ENCODE measurements around the gene OR4Q2. TPM values are rescaled to one million over a fixed set of nuclear protein-coding genes. Genes with fewer than 3 reads are reported as not detected.

Gene OR4Q2
- total RNA-seq, 1 donor from 2014 or later: not detected

GRCh38 chr14:20008156-20008555 lies 6.2 kb downstream of the OR4Q2 start:
- Histone ChIP-seq H3K4me3 (no peak overlapping the region), H3K4me1 (no peaks in the 10 kb centered on the region), H3K27ac (replicated peaks) (no peak overlapping the region), H3K9me3 (replicated peaks) (peaks cover 22% of the 10 kb centered on the region), H3K27me3 (ENCODE audit: low read depth) (no peaks in the 10 kb centered on the region), H3K36me3 (no peaks in the 10 kb centered on the region)
- no peak for DNase-seq
- TF ChIP-seq, protein P1, sequence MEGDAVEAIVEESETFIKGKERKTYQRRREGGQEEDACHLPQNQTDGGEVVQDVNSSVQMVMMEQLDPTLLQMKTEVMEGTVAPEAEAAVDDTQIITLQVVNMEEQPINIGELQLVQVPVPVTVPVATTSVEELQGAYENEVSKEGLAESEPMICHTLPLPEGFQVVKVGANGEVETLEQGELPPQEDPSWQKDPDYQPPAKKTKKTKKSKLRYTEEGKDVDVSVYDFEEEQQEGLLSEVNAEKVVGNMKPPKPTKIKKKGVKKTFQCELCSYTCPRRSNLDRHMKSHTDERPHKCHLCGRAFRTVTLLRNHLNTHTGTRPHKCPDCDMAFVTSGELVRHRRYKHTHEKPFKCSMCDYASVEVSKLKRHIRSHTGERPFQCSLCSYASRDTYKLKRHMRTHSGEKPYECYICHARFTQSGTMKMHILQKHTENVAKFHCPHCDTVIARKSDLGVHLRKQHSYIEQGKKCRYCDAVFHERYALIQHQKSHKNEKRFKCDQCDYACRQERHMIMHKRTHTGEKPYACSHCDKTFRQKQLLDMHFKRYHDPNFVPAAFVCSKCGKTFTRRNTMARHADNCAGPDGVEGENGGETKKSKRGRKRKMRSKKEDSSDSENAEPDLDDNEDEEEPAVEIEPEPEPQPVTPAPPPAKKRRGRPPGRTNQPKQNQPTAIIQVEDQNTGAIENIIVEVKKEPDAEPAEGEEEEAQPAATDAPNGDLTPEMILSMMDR (IDR thresholded peaks at IDR 0.05; ENCODE audit: borderline replicate concordance): no peak
- intact Hi-C loops (cut with micrococcal nuclease): no loop called here

DNA sequence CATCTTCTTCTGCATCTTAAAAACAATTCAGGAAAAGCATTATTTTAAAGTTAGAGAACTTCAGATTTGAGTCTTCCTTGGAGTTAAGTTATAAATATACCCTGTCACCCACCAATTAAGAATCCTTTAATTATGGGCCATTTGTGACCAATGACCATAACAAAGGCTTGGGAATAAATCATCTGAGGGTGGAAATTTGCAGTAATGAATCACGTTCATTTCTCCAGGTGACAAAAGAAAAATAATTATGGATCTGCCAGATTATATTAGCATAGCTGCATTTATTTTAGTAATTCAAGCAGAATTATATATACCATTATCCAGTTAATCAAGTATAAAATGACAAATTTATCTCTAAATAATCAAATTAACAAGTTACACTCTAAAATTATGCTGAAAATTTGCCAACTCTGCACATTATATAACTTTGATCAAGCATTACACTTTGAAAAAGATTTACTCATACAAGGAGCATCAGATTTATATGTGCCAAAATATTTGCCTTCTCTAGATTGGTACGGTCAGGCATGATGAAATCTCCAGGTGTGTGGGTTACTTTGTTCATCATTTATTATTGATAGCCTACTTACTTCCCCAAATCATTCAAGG lies 17.4 kb downstream of the OR4Q2 start, which contains the start of gene OR4K14:
Gene OR4K14, minus strand, starts transcription at position 51 of the 609 bp plus-strand sequence. CDS start 4,114 bp downstream, outside the sequence.
- Histone ChIP-seq H3K36me3 (no peaks in the 10 kb centered on the region), H3K9me3 (replicated peaks) (peaks cover 5% of the 10 kb centered on the region), H3K4me3 (no peak within 1 kb of the TSS), H3K27me3 (ENCODE audit: low read depth) (no peaks in the 10 kb centered on the region), H3K4me1 (no peaks in the 10 kb centered on the region), H3K27ac (replicated peaks) (no peak within 1 kb of the TSS)
- TF ChIP-seq, protein P1 (IDR thresholded peaks at IDR 0.05; ENCODE audit: borderline replicate concordance): no peak
- no peak for DNase-seq
- intact Hi-C loops (cut with micrococcal nuclease): no loop called here

GRCh38 chr14:20031058-20031457 lies 29.1 kb downstream of the OR4Q2 start:
- no peaks in the 10 kb centered on the region for H3K36me3 ChIP-seq
- peaks cover 11% of the 10 kb centered on the region for H3K9me3 ChIP-seq (replicated peaks)
- TF ChIP-seq, protein P1 (IDR thresholded peaks at IDR 0.05; ENCODE audit: borderline replicate concordance): no peak
- H3K4me3 ChIP-seq: no peak overlapping the region
- H3K27ac ChIP-seq (replicated peaks): no peak overlapping the region
- H3K4me1 ChIP-seq: no peaks in the 10 kb centered on the region
- intact Hi-C loops (cut with micrococcal nuclease): no loop called here
- DNase-seq: no peak
- no peaks in the 10 kb centered on the region for H3K27me3 ChIP-seq (ENCODE audit: low read depth)

DNA sequence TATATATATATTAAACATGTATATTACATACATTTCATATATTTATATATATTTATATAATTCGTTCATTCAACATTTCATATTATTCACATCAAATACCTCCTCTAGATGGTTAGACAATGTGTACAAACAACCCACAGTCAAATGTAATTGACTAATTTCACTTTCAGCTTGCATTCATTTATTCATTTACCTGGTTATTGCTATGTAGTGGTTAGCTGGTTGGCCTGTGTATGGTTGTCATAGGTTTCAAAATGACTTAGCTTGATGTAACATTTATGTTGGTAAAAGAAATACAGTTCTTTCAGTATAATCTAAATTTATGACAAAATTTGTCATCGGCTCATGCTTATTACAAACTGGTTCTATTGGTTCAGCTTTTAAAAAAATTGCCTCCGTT lies 33.5 kb downstream of the OR4Q2 start:
- no peaks in the 10 kb centered on the region for H3K36me3 ChIP-seq
- intact Hi-C loops (cut with micrococcal nuclease): no loop called here
- H3K27ac ChIP-seq (replicated peaks): no peak overlapping the region
- TF ChIP-seq, protein P1 (IDR thresholded peaks at IDR 0.05; ENCODE audit: borderline replicate concordance): no peak
- H3K27me3 ChIP-seq (ENCODE audit: low read depth): no peaks in the 10 kb centered on the region
- H3K4me3 ChIP-seq: no peak overlapping the region
- no peak for DNase-seq
- H3K9me3 ChIP-seq (replicated peaks): peaks cover 8% of the 10 kb centered on the region
- H3K4me1 ChIP-seq: no peaks in the 10 kb centered on the region

DNA sequence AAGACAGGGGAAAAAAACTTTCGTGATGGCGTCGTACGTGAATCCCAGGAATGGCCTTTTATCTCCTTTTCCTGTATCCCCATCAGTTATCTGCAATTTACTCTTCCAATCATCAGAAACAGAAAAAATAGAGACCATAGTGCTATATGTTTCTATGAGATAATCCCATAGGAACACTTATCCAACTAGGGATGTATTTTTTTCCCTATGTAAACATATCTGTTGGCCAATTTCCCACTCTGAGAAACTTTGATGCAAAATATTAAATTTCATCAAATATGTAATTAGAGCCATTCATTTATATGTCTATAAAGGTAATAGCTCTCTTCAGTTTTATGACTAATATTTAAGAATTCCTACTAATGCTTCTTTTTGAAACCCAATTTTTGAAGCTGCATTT lies 34.0 kb downstream of the OR4Q2 start, which contains the start of gene OR4K13:
Gene OR4K13, minus strand, starts transcription at position 101 of the 400 bp plus-strand sequence. CDS start 1,280 bp downstream, outside the sequence.
- H3K4me1 ChIP-seq: no peaks in the 10 kb centered on the region
- H3K9me3 ChIP-seq (replicated peaks): peaks cover 8% of the 10 kb centered on the region
- H3K4me3 ChIP-seq: no peak within 1 kb of the TSS
- intact Hi-C loops (cut with micrococcal nuclease): no loop called here
- no peaks in the 10 kb centered on the region for H3K27me3 ChIP-seq (ENCODE audit: low read depth)
- no peaks in the 10 kb centered on the region for H3K36me3 ChIP-seq
- TF ChIP-seq, protein P1 (IDR thresholded peaks at IDR 0.05; ENCODE audit: borderline replicate concordance): no peak
- H3K27ac ChIP-seq (replicated peaks): no peak within 1 kb of the TSS
- DNase-seq: no peak
